IMR-90 (cell line): ENCODE results near the gene UBN1. TPM values are rescaled to one million over a fixed set of nuclear protein-coding genes. Genes with fewer than 3 reads are reported as not detected.

ENCODE experiments used
- ATAC-seq: fragments of 200-7000 bp; cut with Tn5 transposase; 2 replicates; pipeline ENCODE4 v1.9.1; 2020; ENCODE audit warnings: low read depth, mild to moderate bottlenecking, moderate library complexity
- BruUV-seq: library from RNA; stranded (reverse); fragments of 400-500 nt; replicated peaks from 2 replicates; lab custom pipeline; 2021; lab: Mats Ljungman, UMichigan
- CTCF ChIA-PET: fragments of 300-600 bp; formaldehyde crosslinking; extraction: SDS; loops from one replicate; lab custom pipeline; 2021; ENCODE audit warnings: antibody characterized with exemption; lab: Yijun Ruan, JAX
- POLR2A ChIA-PET: fragments of 300-600 bp; sonication (Branson Sonifier 250); formaldehyde crosslinking; loops from one replicate; lab custom pipeline; 2022; ENCODE audit warnings: antibody characterized with exemption; ENCODE audit not compliant: unreplicated experiment; lab: Charles Lee
- DNase-seq: peaks from one replicate; pipeline ENCODE4 v3.0.0; 2013
- H2AFZ ChIP-seq: replicated peaks from 2 replicates; pipeline ENCODE3; 2013; ENCODE audit warnings: low read length, mild to moderate bottlenecking; ENCODE audit not compliant: poor library complexity
- H2AK5ac ChIP-seq: 2 replicates; pipeline ENCODE4 v1.6.1; 2013; ENCODE audit warnings: low read depth, low read length, inconsistent platforms
- H2AK9ac ChIP-seq: replicated peaks from 2 replicates; pipeline ENCODE3; 2013; ENCODE audit warnings: mild to moderate bottlenecking, low read depth, low read length, moderate library complexity; ENCODE audit not compliant: poor library complexity
- H2BK120ac ChIP-seq: 2 replicates; pipeline ENCODE4 v1.6.1; 2013; ENCODE audit warnings: low read depth, low read length, inconsistent platforms
- H2BK15ac ChIP-seq: 3 replicates; pipeline ENCODE4 v1.6.1; 2013; ENCODE audit warnings: low read depth, low read length, inconsistent platforms
- H2BK20ac ChIP-seq: 2 replicates; pipeline ENCODE4 v1.6.1; 2013; ENCODE audit warnings: low read depth, mild to moderate bottlenecking, inconsistent platforms, low read length, moderate library complexity
- H2BK5ac ChIP-seq: 2 replicates; pipeline ENCODE4 v1.6.1; 2013; ENCODE audit warnings: mild to moderate bottlenecking, low read depth, low read length, inconsistent platforms; ENCODE audit not compliant: poor library complexity, severe bottlenecking
- H3K14ac ChIP-seq: replicated peaks from 2 replicates; pipeline ENCODE4 v1.6.1; 2013; ENCODE audit warnings: low read depth, low read length, inconsistent platforms
- H3K18ac ChIP-seq: 2 replicates; pipeline ENCODE4 v1.6.1; 2013; ENCODE audit warnings: low read depth, low read length, control low read depth
- H3K23ac ChIP-seq: 2 replicates; pipeline ENCODE4 v1.6.1; 2013; ENCODE audit warnings: low read depth, low read length, inconsistent platforms
- H3K27ac ChIP-seq: 2 replicates; pipeline ENCODE4 v1.5.1; 2013; ENCODE audit warnings: mild to moderate bottlenecking, control low read depth, low read length; ENCODE audit not compliant: insufficient read depth
- H3K27me3 ChIP-seq: 2 replicates; pipeline ENCODE4 v1.6.1; 2013; ENCODE audit warnings: low read length; ENCODE audit not compliant: control insufficient read depth, insufficient read depth
- H3K36me3 ChIP-seq: 2 replicates; pipeline ENCODE4 v1.6.1; 2013; ENCODE audit warnings: low read length, mixed read lengths; ENCODE audit not compliant: control insufficient read depth, insufficient read depth
- H3K4ac ChIP-seq: 2 replicates; pipeline ENCODE4 v1.6.1; 2013; ENCODE audit warnings: low read depth, low read length, inconsistent platforms
- H3K4me1 ChIP-seq: 2 replicates; pipeline ENCODE4 v1.6.1; 2013; ENCODE audit warnings: low read length, mixed read lengths; ENCODE audit not compliant: control insufficient read depth, insufficient read depth
- H3K4me2 ChIP-seq: 2 replicates; pipeline ENCODE4 v1.6.1; 2013; ENCODE audit warnings: low read depth, mild to moderate bottlenecking, control low read depth, low read length, moderate library complexity
- H3K4me3 ChIP-seq: 2 replicates; pipeline ENCODE4 v1.5.1; 2013; ENCODE audit warnings: low read depth, mild to moderate bottlenecking, control low read depth, low read length, moderate library complexity; ENCODE audit not compliant: insufficient read depth
- H3K56ac ChIP-seq: 2 replicates; pipeline ENCODE4 v1.6.1; 2013; ENCODE audit warnings: low read length, inconsistent platforms; ENCODE audit not compliant: insufficient read depth; ENCODE audit errors: extremely low read depth
- H3K79me1 ChIP-seq, 2 experiments: 2 replicates each; pipeline ENCODE4 v1.6.1; 2013; ENCODE audit warnings: low read length in 2 of 2, inconsistent platforms in 1 of 2, low read depth in 1 of 2
- H3K9ac ChIP-seq: 2 replicates; pipeline ENCODE4 v1.6.1; 2013; ENCODE audit warnings: low read depth, low read length, control low read depth
- H3K9me1 ChIP-seq: 2 replicates; pipeline ENCODE4 v1.6.1; 2013; ENCODE audit warnings: low read length, inconsistent platforms; ENCODE audit not compliant: insufficient read depth
- H3K9me3 ChIP-seq: 2 replicates; pipeline ENCODE4 v1.6.1; 2013; ENCODE audit warnings: low read length; ENCODE audit not compliant: control insufficient read depth, insufficient read depth
- H4K20me1 ChIP-seq: 2 replicates; pipeline ENCODE4 v1.6.1; 2013; ENCODE audit warnings: low read length, inconsistent platforms; ENCODE audit not compliant: insufficient read depth
- H4K5ac ChIP-seq: 2 replicates; pipeline ENCODE4 v1.6.1; 2013; ENCODE audit warnings: mild to moderate bottlenecking, low read depth, low read length, control low read depth
- H4K8ac ChIP-seq, 2 experiments: 2 replicates each; pipeline ENCODE4 v1.6.1; 2013; ENCODE audit warnings: low read depth in 2 of 2, low read length in 2 of 2, control low read depth in 1 of 2, inconsistent platforms in 1 of 2
- H4K91ac ChIP-seq: 2 replicates; pipeline ENCODE4 v1.6.1; 2013; ENCODE audit warnings: low read depth, low read length, inconsistent platforms; ENCODE audit not compliant: insufficient read depth
- BHLHE40 ChIP-seq: fragments of 150-350 bp; IDR thresholded peaks from 2 replicates; pipeline ENCODE4 v1.6.1; 2016; ENCODE audit warnings: mild to moderate bottlenecking, low read depth, low read length
- CEBPB ChIP-seq: IDR thresholded peaks from 2 replicates; pipeline ENCODE4 v1.6.1; 2012; ENCODE audit warnings: low read depth, low read length, improper control_type of control experiment
- FOS ChIP-seq: fragments of 150-350 bp; IDR thresholded peaks from 2 replicates; pipeline ENCODE4 v1.6.1; 2016; ENCODE audit warnings: low read depth, low read length
- RFX5 ChIP-seq: IDR thresholded peaks from 2 replicates; pipeline ENCODE4 v1.8.0; 2012; ENCODE audit warnings: low read depth, mild to moderate bottlenecking, low read length, moderate library complexity
- WGBS, 2 experiments: methylation state at CpG; one replicate each; pipeline versions ENCODE4 v1.1.5 to v1.1.7; 2013; ENCODE audit warnings: missing lambda C conversion rate in 2 of 2; ENCODE audit not compliant: insufficient read length in 1 of 2; ENCODE audit errors: extremely low coverage in 2 of 2; 5-methylcytosine and 5-hydroxymethylcytosine counted together
- dilution Hi-C: fragments of 300-500 bp; cut with HindIII; formaldehyde crosslinking; loops from one replicate; pipeline ENCODE4 v1.14.3; 2018; ENCODE audit warnings: low sequenced_read_pairs; ENCODE audit not compliant: unreplicated experiment
- in situ Hi-C: fragments of 300-500 bp; cut with MboI; formaldehyde crosslinking; loops from 3 replicates; pipeline ENCODE4 v1.14.3; 2019; ENCODE audit warnings: low sequenced_read_pairs, inconsistent platforms, mixed read lengths
- intact Hi-C: fragments of 100-400 bp; cut with micrococcal nuclease; formaldehyde crosslinking; loops from 2 replicates; pipeline ENCODE4 v1.10.0; 2022
- polyA plus RNA-seq, 3 experiments: library from polyadenylated mRNA; depleted of rRNA; stranded (reverse); fragments of >200 nt; gene quantifications; 2 replicates each; pipeline ENCODE4 v1.2.3, GENCODE V29; 2012; ENCODE audit warnings: low replicate concordance in 1 of 3
- total RNA-seq: library from RNA; depleted of rRNA; stranded (reverse); fragments of >200 nt; gene quantifications from 2 replicates; pipeline ENCODE4 v1.2.3, GENCODE V29; 2012
- TF ChIP-seq, protein P1 (sequence below): fragments of 150-350 bp; IDR thresholded peaks from 2 replicates; pipeline ENCODE4 v1.6.1; 2017; ENCODE audit warnings: mild to moderate bottlenecking, antibody characterized with exemption, low read length, low read depth

UBN1 gene
- total and polyA plus RNA-seq, 2 of the 4 experiments (the other 2 are of a cell fraction): 5.7 to 16.3 TPM

DNA sequence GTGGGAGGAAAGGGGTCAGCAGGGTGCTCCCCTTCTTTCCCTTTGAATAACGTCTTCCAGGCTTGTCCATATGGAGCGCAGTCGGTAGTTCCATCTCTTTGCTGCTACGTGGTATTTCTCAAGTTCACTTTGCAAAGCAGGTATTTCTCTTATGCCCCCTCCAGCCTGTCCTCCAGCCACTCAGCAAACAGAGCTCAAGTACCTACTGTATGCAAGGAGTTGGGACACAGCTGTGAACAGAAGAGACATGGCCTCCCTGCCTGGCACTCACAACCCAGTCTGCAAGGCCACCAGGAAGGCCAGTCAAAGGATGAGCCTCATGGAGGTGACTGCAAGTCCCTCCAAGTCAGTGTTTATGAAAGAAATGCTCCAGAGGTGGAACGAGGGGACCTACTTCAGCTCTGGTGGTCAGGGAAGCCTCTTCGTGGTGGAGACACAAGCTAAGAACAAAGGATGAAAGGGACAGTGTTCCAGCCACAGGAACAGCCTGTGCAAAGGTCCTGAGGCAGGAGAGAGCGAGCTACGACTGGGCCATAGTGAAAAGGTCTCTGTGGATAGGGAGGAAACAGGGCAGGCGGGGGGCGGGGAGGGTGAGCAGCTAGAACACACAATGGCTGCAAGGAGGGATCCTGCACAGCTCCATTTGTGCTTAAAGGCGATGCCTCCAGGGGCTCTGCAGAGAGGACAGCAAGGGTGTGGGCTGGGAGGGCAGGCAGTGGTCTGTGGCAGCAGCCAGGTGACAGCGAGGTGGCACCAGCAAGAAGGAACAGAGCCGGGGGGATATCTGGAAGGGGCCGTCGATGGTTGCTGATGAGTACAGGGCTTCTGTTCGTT, 57.0 kb downstream of the UBN1 start:
- Histone ChIP-seq H3K79me1 (no peaks in the 10 kb centered on the region), H2AK5ac (no peak overlapping the region), H3K56ac (no peak overlapping the region), H3K9me3 (no peaks in the 10 kb centered on the region), H4K91ac (no peak overlapping the region), H3K9me1 (no peaks in the 10 kb centered on the region), H4K8ac (no peak overlapping the region), H3K36me3 (no peaks in the 10 kb centered on the region), H2AK9ac (no peak overlapping the region), H2BK5ac (no peak overlapping the region), H4K5ac (no peak overlapping the region), H2BK15ac (no peak overlapping the region), H4K20me1 (no peaks in the 10 kb centered on the region; the same call in 1 of the 2 replicates), H3K23ac (no peak overlapping the region), H2BK20ac (no peak overlapping the region), H3K4me1 (no peaks in the 10 kb centered on the region), H3K18ac (no peak overlapping the region), H3K4me2 (no peak overlapping the region), H3K4ac (no peak overlapping the region), H3K14ac (no peak overlapping the region), H3K27me3 (peaks cover 11% of the 10 kb centered on the region), H3K4me3 (no peak overlapping the region), H2AFZ (no peak overlapping the region), H2BK120ac (no peak overlapping the region), H3K27ac (no peak overlapping the region), H3K9ac (no peak overlapping the region)
- no TSS peak for BruUV-seq
- ChIA-PET POLR2A (interaction anchor here (0.5 kb wide), 1 partner anchor 102 kb away, joined by 3 read pairs; the partner anchor contains the start of gene ROGDI), CTCF (no interaction called here)
- in situ Hi-C loops: no loop called here
- TF ChIP-seq CEBPB: no peak
- TF ChIP-seq FOS: no peak
- no peak for TF ChIP-seq BHLHE40
- TF ChIP-seq RFX5: no peak
- TF ChIP-seq, protein P1, sequence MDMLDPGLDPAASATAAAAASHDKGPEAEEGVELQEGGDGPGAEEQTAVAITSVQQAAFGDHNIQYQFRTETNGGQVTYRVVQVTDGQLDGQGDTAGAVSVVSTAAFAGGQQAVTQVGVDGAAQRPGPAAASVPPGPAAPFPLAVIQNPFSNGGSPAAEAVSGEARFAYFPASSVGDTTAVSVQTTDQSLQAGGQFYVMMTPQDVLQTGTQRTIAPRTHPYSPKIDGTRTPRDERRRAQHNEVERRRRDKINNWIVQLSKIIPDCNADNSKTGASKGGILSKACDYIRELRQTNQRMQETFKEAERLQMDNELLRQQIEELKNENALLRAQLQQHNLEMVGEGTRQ: no peak
- dilution Hi-C loops: no loop called here
- 84% methylated on average over 9 of the region's 16 CpGs; no CpG with 5 or more reads in 1 of the 2 experiments for WGBS, 2 experiments
- ATAC-seq (no peak), DNase-seq (no peak)
- intact Hi-C loops: no loop called here
